Glutamatergic neuron (in vitro differentiated cells): ENCODE results near the gene CCDC27. TPM values are rescaled to one million over a fixed set of nuclear protein-coding genes. Genes with fewer than 3 reads are reported as not detected.

Source experiments
- DNase-seq: peaks from one replicate; pipeline ENCODE4 v3.0.0; 2022
- H3K27ac Mint-ChIP-seq: one replicate; pipeline ENCODE4 v1.8.0; 2020; ENCODE audit warnings: mild to moderate bottlenecking, mixed read lengths, inconsistent platforms; ENCODE audit not compliant: unreplicated experiment
- H3K27me3 Mint-ChIP-seq: one replicate; pipeline ENCODE4 v1.8.0; 2020; ENCODE audit warnings: mild to moderate bottlenecking, moderate library complexity, mixed read lengths, inconsistent platforms; ENCODE audit not compliant: unreplicated experiment
- H3K36me3 Mint-ChIP-seq: one replicate; pipeline ENCODE4 v1.8.0; 2020; ENCODE audit warnings: mild to moderate bottlenecking, mixed read lengths, inconsistent platforms; ENCODE audit not compliant: unreplicated experiment
- H3K4me1 Mint-ChIP-seq: one replicate; pipeline ENCODE4 v1.8.0; 2020; ENCODE audit warnings: mild to moderate bottlenecking, low read depth, mixed read lengths, inconsistent platforms; ENCODE audit not compliant: unreplicated experiment
- H3K4me3 Mint-ChIP-seq: one replicate; pipeline ENCODE4 v1.8.0; 2020; ENCODE audit warnings: mild to moderate bottlenecking, mixed read lengths, inconsistent platforms; ENCODE audit not compliant: unreplicated experiment
- H3K9me3 Mint-ChIP-seq: one replicate; pipeline ENCODE4 v1.8.0; 2020; ENCODE audit warnings: mild to moderate bottlenecking, moderate library complexity, mixed read lengths, inconsistent platforms; ENCODE audit not compliant: unreplicated experiment
- CTCF ChIP-seq: fragments of 200-600 bp; sonication (generic); IDR thresholded peaks from one replicate; pipeline ENCODE4 v1.5.0; 2021; ENCODE audit not compliant: partially characterized antibody, unreplicated experiment
- total RNA-seq: library from RNA; stranded (reverse); fragmentation: NEBNext Ultra II Directional; extraction: Animal tissue kit (Norgen Biotek cat#: 25700); gene quantifications from one replicate; pipeline ENCODE4 v1.2.1, GENCODE V29; 2021; ENCODE audit not compliant: unreplicated experiment

CCDC27 gene
- total RNA-seq, 1 donor from 2014 or later: not detected

GRCh38 chr1:3763351-3764125 is 11.3 kb downstream of the CCDC27 start:
- no peak overlapping the region for H3K4me3 Mint-ChIP-seq
- peaks cover 13% of the 10 kb centered on the region for H3K27me3 Mint-ChIP-seq
- peak overlapping the region; percentile 68 for H3K27ac Mint-ChIP-seq
- no peak for DNase-seq
- no peak for TF ChIP-seq CTCF
- peaks cover 16% of the 10 kb centered on the region for H3K9me3 Mint-ChIP-seq
- H3K36me3 Mint-ChIP-seq: peaks cover 10% of the 10 kb centered on the region
- peaks cover 5% of the 10 kb centered on the region for H3K4me1 Mint-ChIP-seq

- no peak for DNase-seq
- Mint-ChIP-seq H3K9me3 (peaks cover 9% of the 10 kb centered on the region), H3K4me1 (peaks cover 12% of the 10 kb centered on the region), H3K27ac (no peak overlapping the region), H3K27me3 (peaks cover 11% of the 10 kb centered on the region), H3K36me3 (no peaks in the 10 kb centered on the region), H3K4me3 (no peak overlapping the region)
- TF ChIP-seq CTCF: no peak
These were observed 15.2 kb downstream of the CCDC27 start for GRCh38 chr1:3767328-3767925.

- H3K4me3 Mint-ChIP-seq: no peak overlapping the region
- no peak overlapping the region for H3K27ac Mint-ChIP-seq
These were observed 16.7 kb downstream of the CCDC27 start for GRCh38 chr1:3768811-3769390.

GRCh38 chr1:3770047-3770765 is 18.0 kb downstream of the CCDC27 start:
- no peak overlapping the region for H3K27ac Mint-ChIP-seq
- H3K36me3 Mint-ChIP-seq: no peaks in the 10 kb centered on the region
- H3K4me3 Mint-ChIP-seq: peak overlapping the region; percentile 52

More at GRCh38 chr1:3768811-3769390, 16.7 kb downstream of the CCDC27 start:
- peaks cover 12% of the 10 kb centered on the region for H3K4me1 Mint-ChIP-seq
- peaks cover 7% of the 10 kb centered on the region for H3K9me3 Mint-ChIP-seq
- DNase-seq: no peak
- peaks cover 9% of the 10 kb centered on the region for H3K27me3 Mint-ChIP-seq
- H3K36me3 Mint-ChIP-seq: no peaks in the 10 kb centered on the region
- no peak for TF ChIP-seq CTCF

More at GRCh38 chr1:3770047-3770765, 18.0 kb downstream of the CCDC27 start:
- TF ChIP-seq CTCF: no peak
- Mint-ChIP-seq H3K9me3 (peaks cover 3% of the 10 kb centered on the region), H3K27me3 (peaks cover 5% of the 10 kb centered on the region), H3K4me1 (peaks cover 9% of the 10 kb centered on the region)
- DNase-seq: no peak
